Uterus (tissue), 2 donors: Measurements from ENCODE around the gene ZFHX2.

Experiments
- CTCF ChIP-seq, 4 experiments: fragments of 200-600 bp in 2 of 4; fragments of 450-650 bp in 2 of 4; sonication (generic) in 2 of 4; IDR thresholded peaks; one replicate each; pipeline ENCODE4 v1.5.1; 2016 to 2019; ENCODE audit warnings: antibody characterized with exemption in 4 of 4, mild to moderate bottlenecking in 2 of 4, moderate library complexity in 1 of 4
- POLR2A ChIP-seq, 2 donors: fragments of 450-650 bp; IDR thresholded peaks; one replicate each; pipeline ENCODE4 v1.6.1; 2016; ENCODE audit warnings: antibody characterized with exemption in 2 of 2, mild to moderate bottlenecking in 1 of 2, moderate library complexity in 1 of 2

- no peak for TF ChIP-seq CTCF (IDR thresholded peaks at IDR 0.05)
- no peak for TF ChIP-seq POLR2A (IDR thresholded peaks at IDR 0.05)
These were observed 20.3 kb upstream of the ZFHX2 start for GRCh38 chr14:23571701-23572523.
